ENCODE data around the gene GGACT.

DNA sequence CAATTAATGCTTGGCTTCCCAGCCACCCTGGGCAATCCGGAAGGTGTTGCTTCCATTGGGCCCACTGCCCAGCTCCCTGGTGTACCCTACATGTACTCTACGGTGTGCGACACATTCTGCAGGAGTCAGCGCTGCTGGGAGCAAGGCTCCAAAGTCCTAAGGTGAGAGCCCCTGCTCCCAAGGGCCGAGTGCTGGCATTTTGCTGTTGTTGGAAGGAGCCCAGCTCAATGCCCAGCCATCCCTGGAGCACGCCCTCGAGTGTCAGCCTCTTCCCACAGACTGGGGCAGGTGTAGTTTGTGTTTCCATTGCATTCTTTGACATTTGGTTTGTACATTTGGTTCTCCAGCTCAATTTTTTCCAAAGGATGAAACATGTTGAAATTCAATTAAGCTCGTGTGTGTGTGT is 64.6 kb downstream of the GGACT start:
- no peak for TF ChIP-seq POLR2A (IDR thresholded peaks at IDR 0.05)
- TF ChIP-seq, protein P1, sequence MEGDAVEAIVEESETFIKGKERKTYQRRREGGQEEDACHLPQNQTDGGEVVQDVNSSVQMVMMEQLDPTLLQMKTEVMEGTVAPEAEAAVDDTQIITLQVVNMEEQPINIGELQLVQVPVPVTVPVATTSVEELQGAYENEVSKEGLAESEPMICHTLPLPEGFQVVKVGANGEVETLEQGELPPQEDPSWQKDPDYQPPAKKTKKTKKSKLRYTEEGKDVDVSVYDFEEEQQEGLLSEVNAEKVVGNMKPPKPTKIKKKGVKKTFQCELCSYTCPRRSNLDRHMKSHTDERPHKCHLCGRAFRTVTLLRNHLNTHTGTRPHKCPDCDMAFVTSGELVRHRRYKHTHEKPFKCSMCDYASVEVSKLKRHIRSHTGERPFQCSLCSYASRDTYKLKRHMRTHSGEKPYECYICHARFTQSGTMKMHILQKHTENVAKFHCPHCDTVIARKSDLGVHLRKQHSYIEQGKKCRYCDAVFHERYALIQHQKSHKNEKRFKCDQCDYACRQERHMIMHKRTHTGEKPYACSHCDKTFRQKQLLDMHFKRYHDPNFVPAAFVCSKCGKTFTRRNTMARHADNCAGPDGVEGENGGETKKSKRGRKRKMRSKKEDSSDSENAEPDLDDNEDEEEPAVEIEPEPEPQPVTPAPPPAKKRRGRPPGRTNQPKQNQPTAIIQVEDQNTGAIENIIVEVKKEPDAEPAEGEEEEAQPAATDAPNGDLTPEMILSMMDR (IDR thresholded peaks at IDR 0.05) = no peak

All from body of pancreas (tissue), 4 donors.